HG02763 (cell line): Measurements from ENCODE around the gene CHRNA3.

ENCODE experiments used
- ATAC-seq: cut with Tn5 transposase; IDR thresholded peaks from one replicate; pipeline ENCODE4 v1.9.1; 2021; ENCODE audit warnings: mild to moderate bottlenecking, moderate library complexity; ENCODE audit not compliant: unreplicated experiment

The CHRNA3 gene

GRCh38 chr15:78620527-78621421 is at the start of gene CHRNA3:
CHRNA3 (minus strand) TSS chr15:78620996; CDS start chr15:78620794, 202 bp downstream.
- no peak for ATAC-seq

- no peak for ATAC-seq
Observed at GRCh38 chr15:78668987-78669386, 48.2 kb upstream of the CHRNA3 start.

GRCh38 chr15:78667578-78668236 is 46.9 kb upstream of the CHRNA3 start:
- no peak for ATAC-seq

- no peak for ATAC-seq
Observed at GRCh38 chr15:78666010-78666409, 45.2 kb upstream of the CHRNA3 start.

GRCh38 chr15:78663703-78664102 is 42.9 kb upstream of the CHRNA3 start:
- ATAC-seq: no peak

- no peak for ATAC-seq
Observed at GRCh38 chr15:78662028-78662427, 41.2 kb upstream of the CHRNA3 start.

- ATAC-seq: no peak
Observed at GRCh38 chr15:78661001-78661400, 40.2 kb upstream of the CHRNA3 start.

- ATAC-seq: no peak
Observed at GRCh38 chr15:78660584-78660983, 39.8 kb upstream of the CHRNA3 start.

GRCh38 chr15:78658823-78659222 is 38.0 kb upstream of the CHRNA3 start:
- ATAC-seq: no peak

GRCh38 chr15:78654272-78654671 is 33.5 kb upstream of the CHRNA3 start:
- ATAC-seq: no peak

GRCh38 chr15:78651930-78652615 is 31.3 kb upstream of the CHRNA3 start:
- ATAC-seq: no peak

- ATAC-seq: no peak
Observed at GRCh38 chr15:78651007-78651406, 30.2 kb upstream of the CHRNA3 start.

GRCh38 chr15:78650022-78650421 is 29.2 kb upstream of the CHRNA3 start:
- ATAC-seq: no peak

GRCh38 chr15:78645009-78645408 is 24.2 kb upstream of the CHRNA3 start:
- no peak for ATAC-seq

GRCh38 chr15:78642331-78642730 is 21.5 kb upstream of the CHRNA3 start:
- no peak for ATAC-seq

- ATAC-seq: no peak
Observed at GRCh38 chr15:78641749-78642275, 21.0 kb upstream of the CHRNA3 start.

GRCh38 chr15:78641102-78641748 is 20.4 kb upstream of the CHRNA3 start, which contains the start of gene CHRNB4:
CHRNB4 (minus strand) TSS chr15:78641210; CDS start chr15:78641133, 77 bp downstream.
- no peak for ATAC-seq

GRCh38 chr15:78640527-78641101 is 19.8 kb upstream of the CHRNA3 start:
- ATAC-seq: no peak

- ATAC-seq: no peak
Observed at GRCh38 chr15:78638658-78639314, 18.0 kb upstream of the CHRNA3 start.
